ENCODE measurements around the gene PTOV1.
"Not testable (repeated sequence)": the region's sequence is repeated elsewhere in the genome, so short reads cannot be mapped to it uniquely, and the experiment has no call there.

The PTOV1 gene

DNA sequence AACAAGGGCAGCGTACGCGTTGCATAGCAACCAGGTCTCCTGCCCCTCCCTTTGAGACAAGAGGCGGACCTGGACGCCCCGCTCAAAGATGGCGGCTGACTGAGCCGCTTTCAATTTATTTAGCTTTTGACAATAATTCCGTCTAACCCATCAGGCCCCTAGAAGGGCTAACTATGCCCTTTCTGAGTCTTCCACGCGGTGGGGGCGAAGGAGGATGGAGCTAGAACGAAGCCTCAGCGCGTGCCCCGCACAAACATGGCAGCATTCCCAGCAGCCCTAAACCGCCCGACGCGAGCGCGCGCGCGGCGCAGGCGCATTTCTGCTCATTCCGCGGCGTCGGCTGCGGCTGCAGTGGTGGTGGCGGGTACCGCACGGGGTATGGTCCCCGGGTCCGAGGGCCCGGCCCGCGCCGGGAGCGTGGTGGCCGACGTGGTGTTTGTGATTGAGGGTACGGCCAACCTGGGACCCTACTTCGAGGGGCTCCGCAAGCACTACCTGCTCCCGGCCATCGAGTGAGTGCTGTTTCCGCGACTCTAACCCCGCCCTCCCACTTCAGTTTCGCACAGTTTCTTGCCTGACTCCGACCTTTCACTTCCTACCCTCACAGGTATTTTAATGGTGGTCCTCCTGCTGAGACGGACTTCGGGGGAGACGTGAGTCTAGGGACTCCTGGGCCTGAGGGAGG is 32.9 kb upstream of the PTOV1 start, which contains the start of gene MED25:
Gene MED25, plus strand, starts transcription at position 326 of the 685 bp plus-strand sequence. Its CDS starts 53 bp downstream, at position 379.
- peak; percentile 72 for DNase-seq (ENCODE audit: low read depth)

DNA sequence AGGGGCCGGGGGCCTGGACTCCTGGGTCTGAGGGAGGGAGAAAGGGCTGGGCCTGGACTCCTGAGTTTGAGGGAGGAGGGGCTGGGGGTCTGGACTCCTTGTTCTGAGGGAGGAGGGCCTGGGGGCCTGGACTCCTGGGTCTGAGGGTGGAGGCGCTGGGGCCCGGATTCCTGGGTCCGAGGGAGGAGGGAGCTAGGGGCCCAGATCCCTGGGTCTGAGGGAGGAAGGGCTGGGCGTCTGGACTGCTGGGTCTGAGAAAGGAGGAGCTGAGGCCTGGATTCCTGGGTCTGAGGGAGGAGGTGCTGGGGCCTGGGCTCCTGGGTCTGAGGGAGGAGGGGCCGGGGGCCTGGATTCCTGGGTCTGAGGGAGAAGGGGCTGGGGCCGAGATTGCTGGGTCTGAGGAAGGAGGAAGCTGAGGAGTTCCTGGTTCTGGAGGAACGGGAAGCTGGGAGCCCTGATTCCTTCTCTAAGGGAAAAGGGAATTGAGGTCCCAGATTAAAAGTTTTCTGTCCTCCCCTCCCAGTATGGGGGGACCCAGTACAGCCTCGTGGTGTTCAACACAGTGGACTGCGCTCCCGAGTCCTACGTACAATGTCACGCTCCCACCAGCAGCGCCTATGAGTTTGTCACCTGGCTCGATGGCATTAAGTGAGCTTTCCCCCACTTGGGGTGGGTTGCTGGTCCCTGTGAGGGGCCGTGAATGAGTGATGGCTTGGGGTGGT is 32.1 kb upstream of the PTOV1 start:
- no peak for DNase-seq (ENCODE audit: low read depth)

DNA sequence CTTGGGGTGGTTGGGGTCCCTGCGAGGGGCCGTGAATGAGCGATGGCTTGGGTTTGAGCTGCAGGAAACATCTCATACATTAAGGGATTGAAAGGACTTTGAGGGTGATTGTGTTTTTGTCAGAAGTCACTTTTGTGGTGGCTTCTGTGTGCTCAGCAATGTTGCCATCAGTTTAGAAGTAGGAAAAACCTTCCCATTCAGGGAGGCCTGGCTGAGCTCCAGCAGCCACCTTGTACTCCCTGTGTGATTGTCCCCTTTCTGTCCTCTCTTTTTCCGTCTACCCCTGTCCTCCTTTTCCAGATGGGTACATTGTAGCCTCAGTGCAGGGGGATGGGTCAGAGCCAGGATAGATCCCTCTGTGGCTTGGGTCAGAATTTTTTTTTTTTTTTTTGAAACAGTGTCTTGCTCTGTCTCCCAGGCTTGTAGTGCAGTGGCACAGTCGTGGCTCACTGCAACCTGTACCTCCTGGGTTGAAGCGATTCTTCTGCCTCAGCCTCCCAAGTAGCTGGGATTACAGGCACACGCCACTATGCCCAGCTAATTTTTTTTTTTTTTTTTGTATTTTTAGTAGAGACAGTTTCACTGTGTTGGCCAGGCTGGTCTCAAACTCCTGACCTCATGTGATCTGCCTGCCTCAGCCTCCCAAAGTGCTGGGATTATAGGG is 31.4 kb upstream of the PTOV1 start:
- DNase-seq (ENCODE audit: low read depth), result not testable (repeated sequence)

DNA sequence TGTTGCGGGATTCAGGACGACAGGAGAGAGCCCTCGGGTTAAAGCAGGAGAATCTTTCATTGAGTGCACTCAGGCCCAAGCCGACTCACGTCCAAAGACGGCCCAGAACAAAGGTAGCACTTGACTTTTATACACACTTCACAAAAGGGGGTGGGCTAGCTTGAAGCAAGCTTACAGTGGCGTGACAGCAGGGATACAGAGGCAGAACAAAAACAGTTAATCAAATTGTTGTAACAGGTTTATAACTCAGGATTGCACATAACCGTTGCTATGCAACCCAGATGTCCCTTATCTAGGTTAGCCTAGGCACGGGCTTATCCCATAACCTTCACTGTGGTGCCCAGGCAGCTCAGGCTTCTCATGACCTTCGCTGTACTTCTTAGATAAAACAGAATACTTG is 30.8 kb upstream of the PTOV1 start:
- DNase-seq (ENCODE audit: low read depth), result no peak

DNA sequence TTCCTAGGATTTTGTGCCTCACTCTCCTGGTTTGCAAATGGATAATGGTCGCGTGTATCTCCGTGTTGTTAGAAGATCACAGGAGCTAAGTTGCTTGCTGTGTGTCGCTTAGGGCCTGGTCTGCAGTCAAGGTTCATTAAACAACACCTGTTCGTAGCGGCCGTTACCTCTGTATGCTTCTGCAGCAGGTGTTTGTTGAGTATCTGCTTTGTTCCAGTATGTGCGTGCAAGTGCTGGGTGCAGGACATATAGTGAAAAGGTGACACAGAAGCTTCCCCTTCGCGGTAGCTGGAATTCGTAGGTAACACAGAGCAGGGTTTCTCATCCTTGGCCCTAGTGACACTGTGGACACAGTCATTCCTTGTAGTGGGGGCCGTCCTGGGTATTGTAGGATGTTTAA is 27.5 kb upstream of the PTOV1 start:
- no peak for DNase-seq (ENCODE audit: low read depth)

DNA sequence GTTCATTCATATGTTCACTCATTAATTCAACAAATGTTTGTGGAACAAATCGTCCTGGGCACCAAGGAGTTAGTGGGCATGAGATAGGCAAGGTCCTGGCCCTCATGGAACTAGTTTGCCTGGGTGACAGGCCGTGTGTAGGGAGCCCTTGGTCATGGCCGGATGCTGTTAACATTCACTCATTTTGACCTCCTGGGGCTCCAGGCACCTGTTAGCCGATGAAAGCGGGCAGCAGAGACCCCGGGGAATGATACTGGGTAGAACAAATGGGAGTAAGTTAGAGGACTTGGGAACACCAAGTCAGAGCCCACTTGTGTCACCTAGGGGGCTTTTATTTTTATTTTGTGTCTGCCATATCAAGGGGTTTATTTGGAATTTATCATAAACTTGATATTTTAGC is 26.3 kb upstream of the PTOV1 start:
- DNase-seq (ENCODE audit: low read depth), result no peak

DNA sequence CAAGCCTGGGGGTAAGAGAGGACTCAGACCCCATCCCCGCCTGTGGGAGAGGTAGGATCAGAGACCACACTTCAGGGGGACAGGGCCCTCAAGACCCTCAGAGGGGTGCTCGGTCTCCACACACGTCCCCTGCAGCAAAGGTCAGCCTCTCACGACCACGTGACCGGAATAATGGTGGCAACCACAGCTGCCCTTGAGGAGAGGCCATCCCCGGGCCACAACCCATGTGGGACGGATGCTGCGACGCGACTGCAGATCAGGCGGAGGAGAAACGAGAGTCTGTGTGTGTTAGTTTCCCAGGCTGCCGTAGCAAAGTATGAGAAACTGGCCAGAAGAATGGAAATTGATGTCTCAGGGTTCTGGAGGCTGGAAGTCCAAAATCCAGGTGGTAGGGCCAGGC is 23.9 kb upstream of the PTOV1 start:
- DNase-seq (ENCODE audit: low read depth), result no peak

DNA sequence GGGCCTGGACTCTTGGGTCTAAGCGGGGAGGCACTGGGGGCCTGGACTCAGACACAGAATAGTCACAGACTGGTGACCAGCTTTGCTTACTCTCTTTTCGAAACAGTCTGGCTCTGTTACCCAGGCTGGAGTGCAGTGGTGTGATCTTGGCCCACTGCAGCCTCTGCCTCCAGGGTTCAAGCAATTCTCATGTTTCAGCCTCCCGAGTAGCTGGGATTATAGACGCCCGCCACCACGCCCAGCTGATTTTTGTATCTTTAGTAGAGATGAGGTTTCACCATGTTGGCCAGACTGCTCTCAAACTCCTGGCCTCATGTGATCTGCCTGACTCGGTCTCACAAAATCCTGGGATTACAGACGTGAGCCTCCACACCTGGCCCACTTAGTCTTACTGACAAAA is 21.8 kb upstream of the PTOV1 start:
- no peak for DNase-seq (ENCODE audit: low read depth)

DNA sequence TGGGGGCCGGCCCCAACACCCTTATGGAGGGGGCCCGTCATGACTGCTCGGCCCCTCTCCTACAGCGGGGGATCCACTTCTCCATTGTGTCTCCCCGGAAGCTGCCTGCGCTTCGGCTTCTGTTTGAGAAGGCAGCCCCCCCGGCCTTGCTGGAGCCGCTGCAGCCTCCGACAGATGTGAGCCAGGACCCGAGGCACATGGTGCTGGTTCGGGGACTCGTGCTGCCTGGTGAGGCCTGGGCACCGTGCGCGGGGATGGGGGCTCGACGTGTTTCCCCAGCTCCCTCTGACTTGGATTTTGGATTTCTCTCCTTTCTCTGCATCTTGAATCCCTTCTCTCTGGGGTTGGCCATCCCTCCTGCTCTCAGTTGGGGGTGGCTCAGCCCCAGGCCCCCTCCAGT is 21.2 kb upstream of the PTOV1 start:
- DNase-seq (ENCODE audit: low read depth), result no peak

DNA sequence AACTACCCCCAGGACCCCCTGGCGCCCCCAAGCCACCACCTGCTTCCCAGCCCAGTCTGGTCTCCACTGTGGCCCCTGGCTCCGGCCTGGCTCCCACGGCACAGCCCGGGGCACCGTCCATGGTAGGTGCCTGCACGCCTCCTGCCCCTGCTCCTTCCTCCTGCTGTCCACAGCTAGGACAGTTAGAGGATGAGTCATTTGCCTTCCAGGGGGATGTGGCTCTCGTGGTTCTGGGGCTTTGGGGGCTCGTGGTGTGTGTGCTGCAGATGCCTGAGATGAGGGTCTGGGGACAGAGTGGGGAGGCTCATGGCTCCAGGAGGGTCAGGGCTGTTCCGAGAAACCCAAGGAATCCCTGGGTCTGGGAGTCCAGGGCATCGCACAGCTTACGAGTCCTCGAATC is 20.2 kb upstream of the PTOV1 start:
- DNase-seq (ENCODE audit: low read depth), result no peak

DNA sequence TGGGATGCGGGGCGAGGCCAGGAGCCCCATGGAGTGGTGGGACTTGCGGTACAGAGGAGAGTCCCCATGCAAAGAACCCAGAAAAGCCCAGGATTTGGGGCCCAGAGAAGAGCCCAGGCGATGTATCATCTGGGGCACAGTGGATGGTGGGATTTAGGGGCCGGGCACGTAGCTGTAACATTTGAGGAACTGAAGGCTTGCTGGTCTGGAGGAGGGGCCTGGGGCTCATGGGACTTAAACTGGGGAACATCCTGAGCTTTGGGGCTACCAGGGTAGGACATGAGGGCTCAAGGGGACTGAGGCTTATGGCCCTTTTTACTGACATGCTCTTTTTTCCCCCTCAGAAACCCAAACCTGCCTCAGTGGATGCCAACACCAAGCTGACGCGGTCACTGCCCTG is 19.4 kb upstream of the PTOV1 start:
- DNase-seq (ENCODE audit: low read depth), result no peak

DNA sequence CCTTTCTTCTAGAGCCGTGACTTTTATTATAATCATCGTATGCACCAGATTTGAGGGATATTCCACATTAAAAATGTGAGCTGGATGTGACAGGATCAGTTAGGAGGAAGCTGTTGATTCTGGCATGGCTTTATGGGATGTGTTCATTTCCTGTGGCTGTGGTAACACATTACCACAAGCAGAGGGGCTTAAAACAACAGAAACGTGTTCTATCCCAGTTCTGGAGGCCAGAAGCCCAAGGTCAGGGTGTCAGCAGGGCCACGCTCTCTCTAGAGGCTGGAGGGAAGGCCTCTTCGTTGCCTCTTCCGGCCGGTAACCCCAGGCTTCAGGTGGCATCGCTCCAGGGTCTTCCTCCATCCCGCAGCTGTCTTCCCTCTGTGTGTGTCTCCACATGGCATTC is 18.4 kb upstream of the PTOV1 start:
- no peak for DNase-seq (ENCODE audit: low read depth)

DNA sequence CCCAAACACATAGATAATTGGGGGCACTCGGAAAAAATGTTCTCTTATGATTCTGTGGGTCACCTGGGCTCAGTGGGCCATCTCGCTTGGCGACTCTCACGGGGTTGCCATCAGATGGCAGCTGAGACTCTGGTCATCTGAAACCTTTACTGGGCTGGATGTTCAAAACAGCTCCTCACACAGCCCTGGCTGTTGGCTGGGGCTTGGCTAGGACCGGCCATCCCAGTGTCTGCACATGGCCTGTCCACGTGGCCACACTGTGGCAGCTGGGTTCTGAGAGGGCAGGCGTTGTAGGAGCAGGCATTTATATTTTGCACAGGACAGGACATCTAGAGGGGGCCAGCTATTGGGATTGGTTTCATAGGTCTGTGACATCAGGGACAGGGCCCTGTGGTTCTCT is 17.4 kb upstream of the PTOV1 start:
- no peak for DNase-seq (ENCODE audit: low read depth)

DNA sequence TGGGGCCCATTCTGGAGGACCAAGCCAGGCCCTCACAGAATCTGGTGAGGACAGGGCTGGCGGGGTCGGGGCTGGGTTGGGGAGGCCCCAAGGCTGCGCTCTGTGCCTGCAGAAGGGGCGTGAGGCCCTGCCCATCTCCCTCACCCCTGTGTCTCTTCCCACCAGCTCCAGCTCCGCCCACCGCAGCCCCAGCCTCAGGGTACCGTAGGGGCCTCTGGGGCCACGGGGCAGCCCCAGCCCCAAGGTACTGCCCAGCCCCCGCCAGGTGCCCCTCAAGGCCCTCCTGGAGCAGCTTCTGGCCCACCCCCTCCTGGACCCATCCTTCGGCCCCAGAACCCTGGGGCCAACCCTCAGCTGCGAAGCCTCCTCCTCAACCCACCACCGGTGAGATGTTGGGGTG is 15.4 kb upstream of the PTOV1 start:
- DNase-seq (ENCODE audit: low read depth), result no peak

DNA sequence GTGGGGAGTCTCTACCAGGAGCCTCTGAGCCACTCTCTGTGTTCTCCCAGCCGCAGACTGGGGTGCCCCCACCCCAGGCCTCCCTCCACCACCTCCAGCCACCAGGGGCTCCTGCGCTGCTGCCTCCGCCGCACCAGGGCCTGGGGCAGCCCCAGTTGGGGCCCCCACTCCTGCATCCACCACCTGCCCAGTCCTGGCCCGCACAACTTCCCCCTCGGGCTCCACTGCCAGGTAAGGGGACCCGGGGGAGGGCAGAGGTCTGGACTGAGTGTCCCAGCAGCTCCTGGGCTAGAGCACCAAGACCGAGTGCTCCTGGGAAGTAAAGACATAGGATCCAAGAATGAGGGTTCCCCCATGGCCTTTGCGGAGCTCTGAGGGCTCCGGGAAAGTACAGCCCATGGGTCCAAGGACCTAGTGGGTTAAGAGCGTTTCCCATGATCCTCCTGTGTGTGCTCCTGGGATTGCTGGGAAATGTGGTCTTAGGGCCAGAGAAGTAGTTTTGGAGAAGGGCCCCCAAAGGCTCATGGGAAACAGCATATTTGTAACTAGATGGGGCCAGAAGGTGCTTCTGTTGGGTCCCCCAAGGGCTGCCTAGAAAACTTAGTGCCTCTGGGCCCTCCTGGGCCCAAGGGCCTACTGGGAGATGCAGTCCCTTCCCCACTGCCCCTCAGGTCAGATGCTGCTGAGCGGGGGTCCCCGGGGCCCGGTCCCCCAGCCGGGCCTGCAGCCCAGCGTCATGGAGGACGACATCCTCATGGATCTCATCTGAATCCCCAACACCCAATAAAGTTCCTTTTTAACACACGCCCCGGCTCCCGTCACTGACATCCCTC is 14.6 kb upstream of the PTOV1 start:
- DNase-seq (ENCODE audit: low read depth), result no peak

DNA sequence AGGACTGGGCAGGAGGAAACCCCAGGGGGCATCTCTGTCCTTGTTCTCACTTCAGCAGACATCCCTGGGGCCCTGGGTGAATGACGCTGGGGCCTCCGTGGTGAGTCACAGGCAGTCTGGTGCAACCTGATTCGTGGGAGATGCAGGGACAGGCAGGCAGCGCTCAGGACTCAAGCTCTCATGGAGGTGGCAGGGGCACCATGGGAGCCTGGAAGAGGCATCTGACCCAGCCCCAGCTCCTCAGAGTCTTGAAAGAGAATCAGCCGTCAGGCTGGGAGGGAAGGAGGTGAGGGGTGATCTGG is 14.0 kb upstream of the PTOV1 start:
- no peak for DNase-seq (ENCODE audit: low read depth)

DNA sequence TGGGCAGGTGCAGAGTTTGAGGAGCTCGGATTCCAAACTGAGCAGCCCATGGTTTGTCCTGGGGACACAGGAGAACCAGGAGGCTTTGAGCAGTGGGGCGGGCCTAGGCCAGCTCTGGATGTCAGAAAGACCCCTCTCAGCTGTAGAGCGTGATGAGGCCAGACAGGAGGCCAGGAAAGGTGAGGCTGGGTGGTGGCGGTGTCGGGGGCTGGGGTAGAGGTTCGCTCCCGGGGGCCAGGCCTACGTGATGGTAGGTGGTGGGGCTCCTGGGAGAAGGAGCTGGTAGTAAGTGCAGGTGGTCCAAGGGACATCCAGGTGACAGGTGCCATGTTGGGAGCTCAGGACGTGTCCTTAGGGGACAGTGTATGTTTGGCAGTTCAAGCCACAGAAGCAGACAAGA is 13.5 kb upstream of the PTOV1 start:
- no peak for DNase-seq (ENCODE audit: low read depth)

DNA sequence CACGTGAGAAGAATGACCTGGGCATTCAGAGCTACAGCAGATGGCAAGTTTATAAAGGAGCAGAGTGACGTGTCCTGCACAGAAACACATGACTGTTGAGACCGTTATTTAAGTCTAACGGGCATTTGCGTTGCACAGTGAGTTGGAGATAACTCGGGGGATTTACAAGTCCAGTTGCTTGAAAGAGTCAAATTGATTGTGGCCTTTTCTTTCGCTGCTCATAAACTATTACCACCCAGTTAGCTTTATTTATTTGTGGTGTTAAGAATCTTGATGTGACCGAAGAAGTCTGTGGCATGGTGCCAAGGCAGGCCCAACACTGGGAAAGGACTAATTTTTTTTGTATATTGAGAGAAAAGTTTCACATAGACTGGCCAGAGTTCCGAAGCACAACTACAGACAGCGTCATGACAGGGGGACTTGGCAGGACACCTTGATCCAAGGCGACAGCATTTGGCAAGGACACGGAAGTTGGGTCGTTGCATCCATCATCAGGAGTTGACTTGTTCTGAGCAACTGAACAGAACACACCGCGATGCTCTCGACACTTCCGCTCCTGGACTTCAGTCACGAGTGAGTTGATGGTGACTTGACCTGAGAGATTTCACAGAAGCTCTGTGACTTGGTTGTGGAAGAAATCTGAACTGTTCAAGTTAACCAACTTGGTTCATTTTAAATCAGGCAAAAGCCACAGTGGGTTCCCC is 11.9 kb upstream of the PTOV1 start:
- no peak for DNase-seq (ENCODE audit: low read depth)

DNA sequence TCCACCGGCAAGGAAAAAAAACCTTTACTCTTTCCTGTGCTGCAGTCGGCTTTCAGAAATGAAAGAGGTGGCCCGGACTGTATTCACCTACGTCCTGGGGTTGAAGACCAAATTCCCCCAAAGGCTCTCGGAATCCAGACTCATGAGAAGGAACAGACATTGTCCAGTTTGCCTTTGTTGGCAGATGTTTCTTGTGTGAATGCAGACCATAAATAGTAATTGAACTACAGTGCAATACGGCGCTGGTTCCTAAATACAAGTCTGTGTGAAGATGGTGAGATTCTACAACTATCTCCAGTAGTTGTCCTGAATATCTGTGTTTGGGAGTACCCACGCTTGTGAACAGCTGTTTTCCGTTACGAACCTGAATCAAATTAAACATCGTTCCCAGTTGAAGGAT is 11.2 kb upstream of the PTOV1 start:
- DNase-seq (ENCODE audit: low read depth), result no peak

DNA sequence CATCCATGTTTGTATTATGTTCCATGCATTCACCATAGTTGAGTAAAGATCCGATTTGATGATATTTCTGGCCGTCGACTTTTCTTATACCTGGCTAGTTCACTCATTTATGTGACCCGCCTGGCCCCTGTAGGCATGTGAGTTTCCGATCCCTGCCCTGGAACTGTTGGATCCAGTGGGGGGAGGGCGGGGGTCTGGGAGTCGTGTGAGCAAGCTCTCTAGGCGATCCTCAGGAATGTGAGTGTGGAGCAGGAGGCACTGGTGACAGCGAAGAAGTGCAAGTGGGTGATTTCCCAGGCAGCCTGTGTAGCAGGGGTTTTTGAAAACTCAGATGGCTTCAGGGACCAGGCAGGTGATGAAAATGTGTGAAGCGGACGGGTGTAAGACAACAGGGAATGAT is 10.6 kb upstream of the PTOV1 start:
- no peak for DNase-seq (ENCODE audit: low read depth)

DNA sequence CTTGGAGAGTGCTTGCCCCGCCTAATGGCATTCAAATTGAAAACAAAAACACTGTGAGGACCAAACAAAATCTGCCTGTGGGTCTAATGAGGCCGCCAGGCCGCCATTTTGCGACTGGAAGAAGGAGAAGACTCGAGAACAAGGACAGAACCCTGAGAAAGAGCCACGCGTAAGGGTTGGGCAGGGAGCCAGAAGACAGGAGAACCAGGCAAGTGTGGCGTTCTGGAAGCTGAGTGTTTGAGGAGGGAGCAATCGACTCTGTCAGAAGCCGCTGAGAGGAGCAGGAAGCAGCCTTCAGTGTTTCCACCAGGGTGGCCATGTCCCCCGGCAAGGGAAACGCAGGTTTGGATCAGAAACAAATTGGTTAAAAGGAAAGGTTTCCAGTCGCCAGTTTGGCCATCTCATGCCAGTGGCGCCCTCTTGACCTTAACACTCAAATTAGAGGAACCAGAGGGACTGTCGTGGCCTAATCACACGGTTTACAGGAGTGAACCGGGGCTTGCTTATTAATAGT is 10.2 kb upstream of the PTOV1 start:
- DNase-seq (ENCODE audit: low read depth), result no peak

DNA sequence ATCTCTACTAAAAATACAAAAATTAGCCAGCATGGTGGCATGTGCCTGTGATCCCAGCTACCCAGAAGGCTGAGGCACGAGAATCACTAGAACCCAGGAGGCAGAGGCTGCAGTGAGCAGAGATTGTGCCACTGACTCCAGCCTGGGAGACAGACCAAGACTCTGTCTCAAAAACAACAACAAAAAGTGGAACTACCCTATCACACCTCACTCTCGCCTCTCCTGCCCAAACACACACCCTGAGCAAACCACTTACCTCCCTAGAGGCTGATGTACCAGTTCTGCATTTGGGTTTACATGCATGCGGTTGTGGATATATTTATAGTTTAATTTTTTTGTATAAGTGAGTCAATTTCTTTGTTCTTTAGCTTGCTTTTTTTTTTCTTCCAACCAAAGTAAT is 7.7 kb upstream of the PTOV1 start:
- DNase-seq (ENCODE audit: low read depth), result no peak

Measured in activated gamma-delta T cell treated with anti-CD3 and anti-CD28 coated beads, Interleukin-2, amount 50 U/mL, for 16 hours (primary cell).